Measurements from ENCODE around the gene RAD21L1. TPM values are rescaled to one million over a fixed set of nuclear protein-coding genes. Genes with fewer than 3 reads are reported as not detected.

RAD21L1 gene
- total and polyA plus RNA-seq, 4 donors = not detected

GRCh38 chr20:1202762-1203504 is 22.9 kb upstream of the RAD21L1 start, which contains the start of gene C20orf202:
C20orf202 (plus strand) TSS chr20:1203454; CDS start chr20:1203586, 132 bp downstream.
- no peak within 1 kb of the TSS for H3K27ac ChIP-seq (ENCODE audit: low read depth in 1 of 2, low read length in 2 of 2)
- H3K4me1 ChIP-seq (ENCODE audit: control insufficient read depth in 4 of 4, insufficient read depth in 4 of 4, low read length in 3 of 4) = no peaks in the 10 kb centered on the region
- no peaks in the 10 kb centered on the region for H3K27me3 ChIP-seq (ENCODE audit: control insufficient read depth in 4 of 4, insufficient read depth in 4 of 4, low read length in 3 of 4)
- TF ChIP-seq NR2F2 (IDR thresholded peaks at IDR 0.05) (peak; percentile 32), ATF3 (IDR thresholded peaks at IDR 0.05) (no peak)
- no peaks in the 10 kb centered on the region for H3K36me3 ChIP-seq (ENCODE audit: control insufficient read depth in 4 of 4, insufficient read depth in 3 of 4, low read depth in 1 of 4, low read length in 3 of 4)
- H3K9ac ChIP-seq (ENCODE audit: low read depth in 1 of 2, low read length in 2 of 2) = no peak within 1 kb of the TSS
- no peak for DNase-seq (ENCODE audit: low spot score)
- no peaks in the 10 kb centered on the region for H3K9me3 ChIP-seq (ENCODE audit: control insufficient read depth in 4 of 4, low read length in 3 of 4)
- no peak within 1 kb of the TSS for H3K4me3 ChIP-seq (ENCODE audit: low read depth in 1 of 3, low read length in 3 of 3)
- 74% methylated on average over 5 of the region's 5 CpGs for WGBS

GRCh38 chr20:1203630-1204029 is 22.2 kb upstream of the RAD21L1 start:
- 70% methylated on average over 5 of the region's 5 CpGs for WGBS
- H3K4me1 ChIP-seq (ENCODE audit: control insufficient read depth in 4 of 4, insufficient read depth in 4 of 4, low read length in 3 of 4) = no peaks in the 10 kb centered on the region

GRCh38 chr20:1204113-1204512 is 21.7 kb upstream of the RAD21L1 start:
- Histone ChIP-seq H3K4me3 (ENCODE audit: low read depth in 1 of 3, low read length in 3 of 3) (no peak overlapping the region), H3K36me3 (ENCODE audit: control insufficient read depth in 4 of 4, insufficient read depth in 3 of 4, low read depth in 1 of 4, low read length in 3 of 4) (no peaks in the 10 kb centered on the region), H3K9ac (ENCODE audit: low read depth in 1 of 2, low read length in 2 of 2) (no peak overlapping the region), H3K27ac (ENCODE audit: low read depth in 1 of 2, low read length in 2 of 2) (no peak overlapping the region), H3K9me3 (ENCODE audit: control insufficient read depth in 4 of 4, low read length in 3 of 4) (no peaks in the 10 kb centered on the region), H3K27me3 (ENCODE audit: control insufficient read depth in 4 of 4, insufficient read depth in 4 of 4, low read length in 3 of 4) (no peaks in the 10 kb centered on the region), H3K4me1 (ENCODE audit: control insufficient read depth in 4 of 4, insufficient read depth in 4 of 4, low read length in 3 of 4) (no peaks in the 10 kb centered on the region)
- TF ChIP-seq NR2F2 (IDR thresholded peaks at IDR 0.05) (no peak), GABPA (IDR thresholded peaks at IDR 0.05 in 1 of 2, conservative IDR thresholded peaks at IDR 0.05 in 1 of 2) (no peak), HNF4G (IDR thresholded peaks at IDR 0.05) (no peak), YY1 (IDR thresholded peaks at IDR 0.05) (no peak)
- WGBS = 75% methylated on average over 5 of the region's 5 CpGs
- DNase-seq (ENCODE audit: low spot score) = no peak

More at GRCh38 chr20:1203630-1204029, 22.2 kb upstream of the RAD21L1 start:
- no peaks in the 10 kb centered on the region for H3K36me3 ChIP-seq (ENCODE audit: control insufficient read depth in 4 of 4, insufficient read depth in 3 of 4, low read depth in 1 of 4, low read length in 3 of 4)
- H3K27me3 ChIP-seq (ENCODE audit: control insufficient read depth in 4 of 4, insufficient read depth in 4 of 4, low read length in 3 of 4) = no peaks in the 10 kb centered on the region
- no peak for DNase-seq (ENCODE audit: low spot score)
- no peaks in the 10 kb centered on the region for H3K9me3 ChIP-seq (ENCODE audit: control insufficient read depth in 4 of 4, low read length in 3 of 4)
- H3K27ac ChIP-seq (ENCODE audit: low read depth in 1 of 2, low read length in 2 of 2) = no peak overlapping the region
- TF ChIP-seq RAD21 (IDR thresholded peaks at IDR 0.05) (no peak), ATF3 (IDR thresholded peaks at IDR 0.05) (no peak), HNF4G (IDR thresholded peaks at IDR 0.05) (no peak)
- no peak overlapping the region for H3K9ac ChIP-seq (ENCODE audit: low read depth in 1 of 2, low read length in 2 of 2)
- no peak overlapping the region for H3K4me3 ChIP-seq (ENCODE audit: low read depth in 1 of 3, low read length in 3 of 3)

- no peaks in the 10 kb centered on the region for H3K36me3 ChIP-seq (ENCODE audit: control insufficient read depth in 4 of 4, insufficient read depth in 3 of 4, low read depth in 1 of 4, low read length in 3 of 4)
- no peaks in the 10 kb centered on the region for H3K4me1 ChIP-seq (ENCODE audit: control insufficient read depth in 4 of 4, insufficient read depth in 4 of 4, low read length in 3 of 4)
- no peaks in the 10 kb centered on the region for H3K27me3 ChIP-seq (ENCODE audit: control insufficient read depth in 4 of 4, insufficient read depth in 4 of 4, low read length in 3 of 4)
- DNase-seq (ENCODE audit: low spot score) = no peak
- no peak overlapping the region for H3K9ac ChIP-seq (ENCODE audit: low read depth in 1 of 2, low read length in 2 of 2)
- H3K9me3 ChIP-seq (ENCODE audit: control insufficient read depth in 4 of 4, low read length in 3 of 4) = no peaks in the 10 kb centered on the region
- no peak overlapping the region for H3K27ac ChIP-seq (ENCODE audit: low read depth in 1 of 2, low read length in 2 of 2)
- WGBS = 88% methylated on average over 2 of the region's 2 CpGs
- no peak overlapping the region for H3K4me3 ChIP-seq (ENCODE audit: low read depth in 1 of 3, low read length in 3 of 3)
- no peak for TF ChIP-seq CTCF (IDR thresholded peaks at IDR 0.05; ENCODE audit: low read depth, low read length, missing input control)
- TF ChIP-seq SP1 (IDR thresholded peaks at IDR 0.05) = no peak
- no peak for TF ChIP-seq REST (IDR thresholded peaks at IDR 0.05)
- no peak for TF ChIP-seq TAF1 (conservative IDR thresholded peaks at IDR 0.05)
- TF ChIP-seq MAX (IDR thresholded peaks at IDR 0.05) = no peak
- no peak for TF ChIP-seq JUND (IDR thresholded peaks at IDR 0.05)
- TF ChIP-seq GABPA (IDR thresholded peaks at IDR 0.05 in 1 of 2, conservative IDR thresholded peaks at IDR 0.05 in 1 of 2) = no peak
- no peak for TF ChIP-seq ZBTB33 (IDR thresholded peaks at IDR 0.05)
- TF ChIP-seq ATF3 (IDR thresholded peaks at IDR 0.05) = no peak
Observed at GRCh38 chr20:1204576-1204975, 21.3 kb upstream of the RAD21L1 start.

Data from liver (tissue), 9 donors.